Activated CD8-positive, alpha-beta memory T cell treated with anti-CD3 and anti-CD28 coated beads, Interleukin-2, amount 50 U/mL, for 4 hours (primary cell): ENCODE data around the gene OR4F29.
"Not testable (repeated sequence)": the region's sequence is repeated elsewhere in the genome, so short reads cannot be mapped to it uniquely, and the experiment has no call there.

ENCODE experiments used
- DNase-seq: peaks from one replicate; pipeline ENCODE4 v3.0.0-alpha.2; 2020

OR4F29 gene

GRCh38 chr1:451578-451977, at the start of gene OR4F29:
OR4F29 (minus strand) TSS chr1:451678; CDS start chr1:451678, 0 bp downstream.
- not testable (repeated sequence) for DNase-seq
